Suppressor macrophage (primary cell): Measurements from ENCODE around the gene CAMK2D.

Experiments used
- DNase-seq, 4 experiments: peaks; one replicate each; pipeline ENCODE4 v3.0.0-alpha.2; 2020 to 2022

Gene CAMK2D

GRCh38 chr4:113437129-113437528 lies 324.4 kb downstream of the CAMK2D start:
- DNase-seq: no peak

- no peak for DNase-seq
These were observed 325.2 kb downstream of the CAMK2D start for GRCh38 chr4:113436360-113436759.

GRCh38 chr4:113435893-113436292 lies 325.6 kb downstream of the CAMK2D start:
- DNase-seq: no peak

- DNase-seq: no peak
These were observed 327.3 kb downstream of the CAMK2D start for GRCh38 chr4:113434247-113434587.

- no peak for DNase-seq
These were observed 327.8 kb downstream of the CAMK2D start for GRCh38 chr4:113433536-113434246.

GRCh38 chr4:113433116-113433515 lies 328.4 kb downstream of the CAMK2D start:
- no peak for DNase-seq

- DNase-seq: no peak
These were observed 337.9 kb downstream of the CAMK2D start for GRCh38 chr4:113423631-113424030.

- DNase-seq: no peak
These were observed 340.6 kb downstream of the CAMK2D start for GRCh38 chr4:113420938-113421337.

GRCh38 chr4:113419631-113420030 lies 341.9 kb downstream of the CAMK2D start:
- DNase-seq: no peak

GRCh38 chr4:113411496-113411938 lies 350.0 kb downstream of the CAMK2D start:
- peak; percentile 48 to 78 (median 72) for DNase-seq

GRCh38 chr4:113410686-113411085 lies 350.9 kb downstream of the CAMK2D start:
- peak in 1 of 4 experiments; percentile 6 for DNase-seq

- no peak for DNase-seq
These were observed 352.4 kb downstream of the CAMK2D start for GRCh38 chr4:113409181-113409580.

- DNase-seq: no peak
These were observed 354.1 kb downstream of the CAMK2D start for GRCh38 chr4:113407409-113407808.

- no peak for DNase-seq
These were observed 354.9 kb downstream of the CAMK2D start for GRCh38 chr4:113406723-113407016.

GRCh38 chr4:113405874-113406722 lies 355.4 kb downstream of the CAMK2D start:
- DNase-seq: no peak

GRCh38 chr4:113404841-113405240 lies 356.7 kb downstream of the CAMK2D start:
- DNase-seq: no peak

GRCh38 chr4:113404167-113404571 lies 357.4 kb downstream of the CAMK2D start:
- DNase-seq: no peak
